NCI-H1694 (cell line): ENCODE results near the gene TEX9.
"Not testable (repeated sequence)": the region's sequence is repeated elsewhere in the genome, so short reads cannot be mapped to it uniquely, and the experiment has no call there.

Source experiments
- DNase-seq: peaks from one replicate; lab custom pipeline; 2025; lab: John Stamatoyannopoulos, UW

TEX9 gene

DNA sequence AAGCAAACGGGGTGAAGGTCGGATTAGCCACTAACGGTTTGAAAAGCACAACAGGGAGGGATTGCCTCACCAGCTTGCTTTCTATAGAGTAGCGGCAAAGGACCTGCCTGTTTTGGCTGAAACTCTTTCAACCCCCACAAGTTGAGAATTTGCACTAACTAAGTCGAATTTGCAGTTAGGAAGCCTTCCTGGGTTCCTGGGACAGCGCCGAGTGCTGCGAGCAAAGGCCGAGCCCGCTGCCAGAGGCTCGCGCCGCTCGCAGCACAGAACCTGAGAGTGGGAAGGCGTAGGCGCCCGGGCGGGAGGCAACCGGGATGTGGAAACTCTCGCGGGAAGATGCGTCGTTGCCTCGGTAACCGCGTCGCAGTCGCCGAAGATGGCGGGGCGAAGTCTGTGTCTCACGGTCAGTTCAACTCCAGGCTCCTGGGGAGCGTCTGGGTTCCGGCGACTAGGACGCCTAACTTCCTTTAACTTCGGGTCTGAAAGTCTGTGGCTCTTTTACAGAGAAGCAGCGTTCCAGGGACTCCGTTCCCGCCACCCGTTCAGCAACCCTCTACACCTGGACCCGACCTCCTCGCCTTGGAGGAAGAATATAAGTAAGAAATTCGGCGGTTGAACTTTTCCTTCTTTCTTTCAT is at the start of gene TEX9:
Gene TEX9, plus strand, starts transcription at position 352 of the 637 bp plus-strand sequence. Its CDS starts 25 bp downstream, at position 377.
- peak; percentile 46 for DNase-seq

DNA sequence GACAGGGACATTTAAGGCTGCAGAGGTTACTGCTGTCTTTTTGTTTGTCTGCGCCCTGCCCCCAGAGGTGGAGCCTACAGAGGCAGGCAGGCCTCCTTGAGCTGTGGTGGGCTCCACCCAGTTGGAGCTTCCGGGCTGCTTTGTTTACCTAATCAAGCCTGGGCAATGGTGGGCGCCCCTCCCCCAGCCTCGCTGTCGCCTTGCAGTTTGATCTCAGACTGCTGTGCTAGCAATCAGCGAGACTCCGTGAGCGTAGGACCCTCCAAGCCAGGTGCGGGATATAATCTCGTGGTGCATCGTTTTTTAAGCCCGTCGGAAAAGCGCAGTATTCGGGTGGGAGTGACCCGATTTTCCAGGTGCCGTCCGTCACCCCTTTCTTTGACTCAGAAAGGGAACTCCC is 48.7 kb upstream of the TEX9 start:
- not testable (repeated sequence) for DNase-seq

DNA sequence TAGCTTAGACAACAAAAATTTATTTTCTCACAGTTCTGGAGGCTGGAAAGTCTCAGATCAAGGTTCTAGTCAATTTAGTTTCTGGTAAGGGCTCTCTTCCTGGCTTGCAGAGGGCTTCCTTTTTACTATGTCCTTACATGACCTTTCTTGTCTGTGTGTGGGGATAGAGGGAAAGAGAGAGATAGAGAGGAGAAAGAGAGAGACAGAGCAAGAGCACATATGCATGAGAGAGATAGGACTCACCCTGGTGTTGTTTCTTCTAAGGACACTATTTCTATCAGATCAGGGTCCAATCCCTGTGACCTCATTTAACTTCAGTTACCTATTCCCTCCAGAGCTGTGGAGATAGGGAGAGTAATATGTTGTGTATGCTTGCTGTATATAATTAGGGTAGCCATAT is 44.9 kb upstream of the TEX9 start:
- no peak for DNase-seq

DNA sequence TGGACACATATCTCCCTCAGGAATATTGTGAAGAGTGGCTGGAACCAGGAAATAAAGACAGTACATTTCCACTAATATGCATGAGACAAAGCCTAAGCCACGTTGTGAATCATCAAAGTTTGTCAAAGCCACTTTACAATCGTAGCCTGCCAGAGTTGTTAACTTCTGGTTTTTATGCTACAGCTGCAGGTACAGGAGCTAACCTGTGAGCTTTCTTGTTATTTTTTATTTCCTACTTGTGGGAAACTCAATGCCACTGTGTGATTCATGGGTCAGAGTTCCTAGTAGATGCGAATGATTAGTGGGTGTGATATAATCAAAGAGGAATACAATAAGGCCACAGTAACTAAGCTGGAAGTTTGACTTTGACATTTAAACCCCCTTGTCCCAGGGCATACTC is 44.4 kb upstream of the TEX9 start:
- DNase-seq = no peak

DNA sequence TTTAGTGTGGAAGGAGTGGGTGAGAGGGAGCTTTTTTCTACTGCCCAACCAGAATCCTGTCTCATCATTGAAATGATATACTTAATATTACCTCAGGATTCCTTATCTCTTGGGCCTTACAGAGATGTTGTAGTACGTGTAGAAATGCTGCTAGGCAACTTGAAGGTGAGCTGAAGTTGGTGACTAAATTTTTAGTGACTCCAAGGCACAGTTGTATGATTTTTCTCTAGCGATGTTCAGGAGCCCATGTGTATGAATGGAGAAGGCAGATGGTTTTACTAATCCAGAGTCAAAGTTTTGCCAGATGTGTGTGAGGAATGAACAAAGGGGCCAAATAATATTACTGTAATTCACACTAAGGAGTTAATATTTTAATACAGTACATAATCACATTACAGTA is 42.8 kb upstream of the TEX9 start:
- no peak for DNase-seq

DNA sequence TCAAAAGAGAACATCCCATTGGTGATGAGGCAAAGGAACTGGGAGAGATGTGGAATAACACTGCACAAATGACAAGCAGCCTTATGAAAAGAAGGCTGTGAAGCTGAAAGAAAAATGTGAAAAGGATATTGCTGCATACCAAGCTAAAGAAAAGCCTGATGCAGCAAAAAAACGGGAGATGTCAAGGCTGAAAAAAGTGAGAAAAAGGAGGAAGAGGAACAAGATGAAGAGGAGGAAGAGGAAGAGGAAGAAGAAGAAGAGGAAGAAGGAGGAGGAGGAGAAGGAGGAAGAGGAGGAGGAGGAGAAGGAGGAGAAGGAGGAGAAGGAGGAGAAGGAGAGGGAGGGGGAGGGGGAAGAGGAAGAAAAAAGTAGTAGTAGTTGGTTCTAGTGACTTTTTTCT is 41.8 kb upstream of the TEX9 start:
- DNase-seq = no peak

DNA sequence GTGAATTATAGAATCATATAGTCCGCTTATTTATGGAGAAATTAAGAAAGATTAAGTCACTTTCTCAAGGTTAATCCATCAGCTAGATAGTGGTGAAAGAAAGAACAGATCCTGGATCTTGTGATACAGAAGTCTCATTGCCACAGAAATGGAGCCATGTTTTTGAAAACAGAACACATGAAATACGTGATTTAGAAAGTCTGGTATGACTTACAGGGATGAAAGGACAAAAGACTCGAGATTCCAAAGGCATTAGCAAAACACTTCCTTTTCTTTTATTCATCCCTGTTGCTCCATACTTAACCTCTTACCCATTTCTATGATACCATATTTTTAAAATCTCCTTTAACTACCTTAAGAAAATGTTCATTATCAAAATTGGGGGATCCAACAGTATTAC is 40.0 kb upstream of the TEX9 start:
- no peak for DNase-seq

DNA sequence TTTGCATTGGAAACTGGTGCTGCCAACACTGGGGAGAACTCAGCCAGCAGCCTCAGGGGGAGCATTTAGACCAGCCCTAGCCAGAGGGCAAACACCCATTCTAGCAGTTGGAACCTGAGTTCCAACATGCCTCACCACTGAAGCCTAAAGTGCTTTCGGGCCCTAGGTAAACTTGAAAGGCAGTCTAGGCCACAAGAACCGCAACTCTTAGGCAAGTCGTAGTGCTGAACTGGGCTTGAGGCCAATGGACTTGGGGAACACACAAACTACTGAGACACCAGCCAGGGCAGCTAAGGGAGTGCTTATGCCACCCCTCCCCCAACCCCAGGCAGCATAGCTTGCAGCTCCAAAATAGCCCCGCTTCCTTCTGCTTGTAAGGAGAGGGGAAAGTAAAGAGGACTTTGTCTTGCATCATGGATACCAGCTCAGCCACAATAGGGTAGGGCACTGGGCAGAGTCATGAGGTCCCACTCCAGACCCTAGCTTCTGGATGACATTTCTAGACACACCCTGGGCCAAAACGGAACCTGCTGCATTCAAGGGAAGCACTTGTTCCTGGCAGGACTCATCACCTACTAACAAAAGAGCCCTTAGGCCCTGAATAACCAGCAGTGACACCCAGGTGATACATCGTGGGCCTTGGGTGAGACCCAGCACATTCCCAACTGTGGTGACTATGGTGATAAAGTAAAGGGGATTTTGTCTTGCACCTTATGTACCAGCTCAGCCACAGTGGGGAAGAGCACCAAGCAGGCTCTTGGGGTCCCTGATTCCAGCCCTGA is 37.3 kb upstream of the TEX9 start:
- no peak for DNase-seq

DNA sequence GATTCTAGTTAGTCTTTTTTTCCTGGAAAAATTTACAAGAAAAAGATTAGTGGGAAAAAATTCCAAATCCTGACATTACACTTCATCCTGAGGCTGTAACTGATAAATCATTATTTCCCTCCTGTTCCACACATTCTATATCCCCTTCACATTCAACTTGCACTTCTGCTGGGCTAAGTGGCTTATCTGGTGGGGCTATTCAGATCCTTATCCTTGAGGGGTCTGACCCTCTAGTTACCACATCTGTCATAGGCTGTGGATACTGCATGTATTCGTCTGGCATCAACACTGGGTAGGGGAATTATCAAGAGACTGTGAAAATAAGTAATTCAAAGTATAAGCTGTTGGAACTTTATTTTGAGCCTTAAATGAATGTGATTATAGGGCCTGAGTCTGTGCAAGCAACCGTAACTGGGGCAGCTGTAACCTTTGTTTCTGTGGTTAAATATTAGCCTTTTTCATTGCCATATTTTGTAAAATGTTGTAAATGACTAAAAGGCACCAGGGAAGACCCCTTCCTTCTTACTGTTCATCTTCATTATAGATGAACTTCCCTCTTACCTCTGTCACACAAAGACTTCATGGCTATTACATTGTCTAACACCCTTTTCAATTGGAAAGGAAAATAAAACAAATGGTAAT is 28.0 kb upstream of the TEX9 start:
- DNase-seq = no peak

DNA sequence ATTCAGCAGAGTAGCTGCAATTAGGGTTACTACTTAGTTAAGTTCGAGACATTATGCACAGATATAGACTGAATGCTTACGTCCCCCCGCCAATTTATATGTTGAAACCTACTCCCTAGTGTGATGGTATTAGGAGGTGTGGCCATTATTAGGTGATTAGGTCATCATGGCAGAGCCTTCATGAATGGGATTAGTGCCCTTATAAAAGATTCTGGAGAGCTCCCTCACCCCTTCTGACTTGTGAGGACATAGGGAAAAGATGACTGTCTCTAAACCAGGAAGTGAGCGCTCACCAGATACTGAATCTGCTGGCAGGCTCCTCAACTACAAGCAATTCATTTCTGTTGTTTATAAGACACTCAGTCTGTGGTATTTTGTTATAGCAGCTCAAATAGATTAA is 25.6 kb upstream of the TEX9 start:
- DNase-seq = no peak

DNA sequence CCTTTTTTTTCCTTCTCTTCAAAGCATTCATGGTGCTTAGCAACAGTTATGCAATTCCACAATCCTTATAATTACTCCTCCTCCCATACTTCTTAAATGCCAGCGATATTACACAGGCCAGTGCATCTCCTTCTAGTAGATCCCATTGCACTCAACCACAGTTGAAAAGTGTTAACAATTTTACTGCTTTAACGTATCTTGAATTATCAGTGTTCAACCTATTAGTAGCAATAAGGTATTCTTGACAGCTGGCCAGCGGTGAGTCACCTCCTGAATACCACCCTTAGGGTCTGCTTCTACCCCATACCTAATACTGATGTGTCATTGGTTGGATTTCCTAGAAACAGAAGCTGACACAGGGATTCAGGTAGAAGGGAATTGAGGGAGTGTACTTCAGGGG is 24.0 kb upstream of the TEX9 start:
- DNase-seq = no peak

DNA sequence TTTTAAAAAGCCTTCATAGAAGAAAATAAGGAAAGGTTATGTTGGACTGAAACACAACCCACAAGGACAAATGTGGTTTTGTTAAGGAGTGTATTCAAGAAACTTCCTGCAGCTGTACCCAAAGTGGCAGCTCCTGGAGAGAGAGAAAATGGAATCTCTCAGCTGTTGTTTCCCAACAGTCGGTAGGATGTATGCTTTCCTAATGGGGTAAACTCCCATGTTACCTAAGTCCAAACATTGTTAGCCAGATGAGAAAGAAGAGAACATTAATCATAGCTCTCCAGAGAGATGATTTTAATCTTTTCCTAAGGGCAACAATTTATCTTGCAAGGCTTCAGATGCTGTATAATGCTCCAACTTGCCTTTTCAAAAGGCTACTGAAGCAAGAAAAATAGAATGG is 22.6 kb upstream of the TEX9 start:
- DNase-seq = no peak

DNA sequence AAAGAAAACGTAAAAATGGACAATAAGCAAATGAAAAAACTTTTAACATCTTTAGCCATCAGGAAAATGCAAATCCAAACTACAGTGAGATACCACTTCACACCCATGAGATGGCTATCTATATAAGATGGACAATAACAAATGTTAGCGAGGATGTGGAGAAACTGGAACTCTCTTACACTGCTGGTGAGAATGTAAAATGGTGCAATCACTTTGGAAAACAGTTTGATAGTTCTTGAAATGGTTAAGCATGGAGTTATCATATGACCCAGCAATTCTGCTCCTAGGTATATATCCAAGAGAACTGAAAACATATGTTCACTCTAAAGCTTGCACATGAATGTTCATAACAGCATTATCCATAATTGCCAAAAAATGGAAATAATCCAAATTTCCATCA is 21.3 kb upstream of the TEX9 start:
- DNase-seq = no peak

DNA sequence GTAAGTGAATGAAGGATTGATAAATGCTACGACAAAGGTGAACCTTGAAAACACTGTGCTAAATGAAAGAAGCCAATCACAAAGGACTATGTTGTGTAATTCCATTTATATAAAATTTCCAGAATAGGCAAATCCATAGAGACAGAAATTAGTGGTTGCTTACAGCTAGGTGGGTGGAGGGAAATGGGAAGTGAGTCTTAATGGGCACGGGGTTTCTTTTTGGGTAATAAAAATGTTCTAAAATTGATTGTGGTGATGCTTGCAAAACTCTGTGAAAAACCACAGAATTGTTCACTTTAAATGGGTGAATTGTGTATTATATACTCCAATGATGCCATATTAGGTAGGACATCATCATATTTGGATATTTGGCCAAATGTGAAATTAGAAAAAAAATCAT is 20.9 kb upstream of the TEX9 start:
- DNase-seq = no peak

DNA sequence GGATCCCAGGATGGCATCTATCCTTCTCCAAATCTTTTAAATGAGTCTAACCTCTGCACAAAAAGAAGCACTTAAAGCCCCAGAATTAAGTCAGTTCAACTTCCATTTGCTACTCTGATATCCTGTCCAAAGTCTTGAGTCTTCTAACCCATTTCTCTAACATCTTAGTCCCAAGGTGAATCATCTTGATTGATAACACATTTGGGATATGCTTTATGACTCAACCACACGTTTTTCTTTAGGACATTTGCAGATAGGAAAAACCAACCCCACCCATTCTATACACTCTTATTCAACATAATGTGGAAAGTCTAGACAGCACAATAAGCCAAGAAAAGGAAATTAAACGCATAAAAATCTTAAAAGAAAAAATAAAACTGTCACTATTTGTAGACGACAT is 18.8 kb upstream of the TEX9 start:
- no peak for DNase-seq

DNA sequence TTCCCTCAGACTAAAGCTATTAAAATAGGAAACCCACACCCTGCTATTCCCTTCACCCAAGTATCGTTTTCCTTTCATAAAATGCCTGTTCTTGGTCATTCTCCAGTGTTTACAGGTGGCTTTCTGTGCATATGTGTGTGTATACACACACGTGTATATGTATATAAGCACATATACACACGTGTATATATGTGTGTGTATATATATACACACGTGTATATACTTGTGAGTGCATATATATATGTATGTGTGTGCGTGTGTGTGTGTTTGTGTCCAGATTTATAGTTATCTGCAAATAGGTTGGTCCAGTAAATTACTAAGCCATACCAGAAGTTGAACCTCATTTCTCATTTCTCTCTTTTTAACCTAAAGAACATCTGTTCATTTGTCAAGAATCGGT is 15.7 kb upstream of the TEX9 start:
- DNase-seq = no peak

DNA sequence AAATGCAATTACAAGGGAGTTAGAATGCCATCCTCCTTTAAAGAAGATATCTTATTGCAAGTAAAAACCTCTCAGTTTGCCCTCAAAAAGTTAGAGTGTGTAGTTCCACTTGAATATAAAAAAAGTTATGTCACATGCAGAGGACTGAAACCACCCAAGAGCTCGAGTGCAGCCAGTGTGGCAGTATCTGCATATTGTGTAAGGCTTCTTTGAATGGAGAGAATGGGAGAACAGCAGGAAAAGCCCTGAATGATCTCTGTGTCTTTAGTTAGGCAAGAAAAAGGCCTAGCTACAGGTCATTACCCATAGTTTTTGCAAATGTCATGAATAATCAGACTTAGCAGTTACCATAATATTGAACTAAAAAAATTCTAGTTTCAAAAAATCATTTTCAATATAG is 13.9 kb upstream of the TEX9 start:
- DNase-seq = no peak

DNA sequence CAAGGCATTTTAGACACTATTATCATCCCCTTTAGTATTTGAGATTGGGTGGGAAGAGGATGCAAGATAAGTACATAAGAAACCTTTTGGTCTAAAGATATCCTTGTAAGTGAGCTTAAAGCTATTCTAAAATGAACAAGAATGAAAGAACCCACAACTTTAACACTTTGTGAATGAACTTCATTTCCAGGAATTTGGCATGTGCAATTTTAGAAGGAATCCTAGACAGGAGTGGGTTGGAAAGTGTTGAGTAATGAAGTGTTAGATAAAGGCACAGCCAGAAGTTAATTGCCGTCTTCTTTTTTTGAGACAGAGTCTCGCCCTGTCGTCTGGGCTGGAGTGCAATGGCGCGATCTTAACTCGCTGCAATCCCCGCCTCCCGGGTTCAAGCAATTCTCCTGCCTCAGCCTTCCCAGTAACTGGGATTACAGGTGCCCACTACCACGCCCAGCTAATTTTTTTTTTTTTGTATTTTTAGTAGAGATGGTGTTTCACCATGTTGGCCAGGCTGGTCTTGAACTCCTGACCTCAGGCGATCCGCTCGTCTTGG is 13.2 kb upstream of the TEX9 start:
- no peak for DNase-seq

DNA sequence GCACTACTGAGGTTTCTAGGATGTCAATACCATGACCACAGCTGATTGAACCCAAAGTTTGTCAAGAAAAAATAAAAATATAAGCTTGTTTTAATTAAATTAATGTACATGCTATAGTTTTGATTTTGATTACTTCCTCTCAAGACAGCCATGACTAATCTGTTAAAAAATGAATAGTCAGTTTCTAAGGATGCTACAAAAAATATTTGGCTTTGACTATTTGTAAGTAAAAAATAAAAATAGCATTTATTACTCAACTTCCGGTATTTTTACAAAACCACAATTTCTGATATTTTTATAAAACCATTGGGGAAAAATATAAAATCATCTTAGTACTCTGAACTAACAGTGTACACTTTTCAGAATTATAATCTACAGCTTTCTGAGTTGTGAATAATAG is 12.1 kb upstream of the TEX9 start:
- DNase-seq = no peak

DNA sequence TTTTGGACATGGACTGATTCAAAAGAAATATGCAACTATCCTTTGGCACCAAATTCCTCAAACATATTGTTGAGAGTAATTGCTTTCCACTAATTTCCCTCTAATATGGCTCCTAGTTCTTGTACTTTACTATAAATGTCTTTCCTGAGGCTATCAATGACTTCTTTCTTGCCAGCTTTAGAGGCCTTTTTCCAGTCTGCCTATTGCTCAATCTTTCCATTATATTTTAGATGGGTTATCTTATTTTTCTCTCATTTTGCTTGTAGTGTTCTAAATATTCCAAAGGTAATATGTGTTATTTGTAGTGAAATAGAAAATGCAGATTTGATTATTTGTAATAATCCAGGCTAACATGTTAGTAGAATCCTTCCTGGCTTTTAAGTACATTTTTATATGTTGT is 11.5 kb upstream of the TEX9 start:
- no peak for DNase-seq

DNA sequence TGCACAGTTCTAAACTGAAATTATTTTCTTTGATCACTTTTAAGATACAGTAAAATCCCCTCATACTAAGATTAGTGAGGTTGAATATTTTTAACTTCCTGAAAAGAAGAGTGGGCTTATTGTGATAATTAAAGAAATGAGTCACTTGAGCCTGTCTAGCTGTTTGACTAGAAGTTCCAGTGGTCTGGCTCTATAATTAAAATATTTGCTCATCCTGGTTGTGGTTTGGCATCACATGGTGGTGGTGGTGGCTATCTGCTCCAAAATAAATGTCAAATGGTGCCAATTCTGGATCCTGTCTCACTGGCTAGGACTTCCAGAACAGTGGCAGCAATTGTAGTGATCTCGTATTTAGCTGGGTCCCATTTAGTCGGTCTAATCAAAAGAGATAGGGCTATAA is 8.6 kb upstream of the TEX9 start:
- no peak for DNase-seq

DNA sequence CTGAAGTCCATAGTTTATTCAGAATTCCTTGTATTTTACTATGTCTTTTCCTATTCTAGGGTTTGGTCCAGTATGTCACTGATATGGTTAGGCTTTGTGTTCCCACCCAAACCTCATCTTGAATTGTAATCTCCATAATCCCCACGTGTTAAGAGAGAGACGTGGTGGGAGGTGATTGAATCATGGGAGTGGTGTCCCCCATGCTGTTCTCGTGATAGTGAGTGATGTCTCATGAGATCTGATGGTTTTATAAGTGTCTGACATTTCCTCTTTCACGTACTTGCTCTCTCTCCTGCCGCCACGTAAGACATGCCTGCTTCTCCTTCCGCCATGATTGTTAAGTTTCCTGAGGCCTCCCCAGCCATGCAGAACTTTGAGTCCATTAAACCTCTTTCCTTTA is 6.6 kb upstream of the TEX9 start:
- DNase-seq = no peak

DNA sequence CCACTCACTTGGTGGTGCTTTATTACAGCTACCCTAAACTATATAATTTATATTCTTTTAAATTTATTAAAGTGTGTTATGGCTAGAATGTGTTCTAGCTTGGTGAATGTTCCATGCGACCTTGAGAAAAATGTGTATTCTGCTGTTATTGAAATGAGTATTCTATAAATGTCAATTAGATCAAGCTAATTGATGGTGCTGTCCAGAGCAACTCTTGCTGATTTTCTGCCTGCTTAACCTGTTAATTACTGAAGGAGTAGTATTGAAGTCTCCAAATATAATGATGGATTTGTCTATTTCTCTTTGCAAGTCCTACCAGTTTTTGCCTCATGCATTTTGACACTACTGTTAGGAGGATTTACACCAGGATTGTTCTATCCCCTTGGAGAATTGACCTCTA is 3.2 kb upstream of the TEX9 start:
- DNase-seq = no peak
